IMR-90 (cell line): Measurements from ENCODE around the gene PSENEN. TPM values are rescaled to one million over a fixed set of nuclear protein-coding genes. Genes with fewer than 3 reads are reported as not detected.

Experiments used
- ATAC-seq: fragments of 200-7000 bp; cut with Tn5 transposase; 2 replicates; pipeline ENCODE4 v1.9.1; 2020; ENCODE audit warnings: low read depth, mild to moderate bottlenecking, moderate library complexity
- BruUV-seq: library from RNA; stranded (reverse); fragments of 400-500 nt; replicated peaks from 2 replicates; lab custom pipeline; 2021; lab: Mats Ljungman, UMichigan
- CTCF ChIA-PET: fragments of 300-600 bp; formaldehyde crosslinking; extraction: SDS; loops from one replicate; lab custom pipeline; 2021; ENCODE audit warnings: antibody characterized with exemption; lab: Yijun Ruan, JAX
- POLR2A ChIA-PET: fragments of 300-600 bp; sonication (Branson Sonifier 250); formaldehyde crosslinking; loops from one replicate; lab custom pipeline; 2022; ENCODE audit warnings: antibody characterized with exemption; ENCODE audit not compliant: unreplicated experiment; lab: Charles Lee
- DNase-seq: peaks from one replicate; pipeline ENCODE4 v3.0.0; 2013
- H2AFZ ChIP-seq: replicated peaks from 2 replicates; pipeline ENCODE3; 2013; ENCODE audit warnings: low read length, mild to moderate bottlenecking; ENCODE audit not compliant: poor library complexity
- H2AK5ac ChIP-seq: 2 replicates; pipeline ENCODE4 v1.6.1; 2013; ENCODE audit warnings: low read depth, low read length, inconsistent platforms
- H2AK9ac ChIP-seq: replicated peaks from 2 replicates; pipeline ENCODE3; 2013; ENCODE audit warnings: mild to moderate bottlenecking, low read depth, low read length, moderate library complexity; ENCODE audit not compliant: poor library complexity
- H2BK120ac ChIP-seq: 2 replicates; pipeline ENCODE4 v1.6.1; 2013; ENCODE audit warnings: low read depth, low read length, inconsistent platforms
- H2BK15ac ChIP-seq: 3 replicates; pipeline ENCODE4 v1.6.1; 2013; ENCODE audit warnings: low read depth, low read length, inconsistent platforms
- H2BK20ac ChIP-seq: 2 replicates; pipeline ENCODE4 v1.6.1; 2013; ENCODE audit warnings: low read depth, mild to moderate bottlenecking, inconsistent platforms, low read length, moderate library complexity
- H2BK5ac ChIP-seq: 2 replicates; pipeline ENCODE4 v1.6.1; 2013; ENCODE audit warnings: mild to moderate bottlenecking, low read depth, low read length, inconsistent platforms; ENCODE audit not compliant: poor library complexity, severe bottlenecking
- H3K14ac ChIP-seq: replicated peaks from 2 replicates; pipeline ENCODE4 v1.6.1; 2013; ENCODE audit warnings: low read depth, low read length, inconsistent platforms
- H3K18ac ChIP-seq: 2 replicates; pipeline ENCODE4 v1.6.1; 2013; ENCODE audit warnings: low read depth, low read length, control low read depth
- H3K23ac ChIP-seq: 2 replicates; pipeline ENCODE4 v1.6.1; 2013; ENCODE audit warnings: low read depth, low read length, inconsistent platforms
- H3K27ac ChIP-seq: 2 replicates; pipeline ENCODE4 v1.5.1; 2013; ENCODE audit warnings: mild to moderate bottlenecking, control low read depth, low read length; ENCODE audit not compliant: insufficient read depth
- H3K27me3 ChIP-seq: 2 replicates; pipeline ENCODE4 v1.6.1; 2013; ENCODE audit warnings: low read length; ENCODE audit not compliant: control insufficient read depth, insufficient read depth
- H3K36me3 ChIP-seq: 2 replicates; pipeline ENCODE4 v1.6.1; 2013; ENCODE audit warnings: low read length, mixed read lengths; ENCODE audit not compliant: control insufficient read depth, insufficient read depth
- H3K4ac ChIP-seq: 2 replicates; pipeline ENCODE4 v1.6.1; 2013; ENCODE audit warnings: low read depth, low read length, inconsistent platforms
- H3K4me1 ChIP-seq: 2 replicates; pipeline ENCODE4 v1.6.1; 2013; ENCODE audit warnings: low read length, mixed read lengths; ENCODE audit not compliant: control insufficient read depth, insufficient read depth
- H3K4me2 ChIP-seq: 2 replicates; pipeline ENCODE4 v1.6.1; 2013; ENCODE audit warnings: low read depth, mild to moderate bottlenecking, control low read depth, low read length, moderate library complexity
- H3K4me3 ChIP-seq: 2 replicates; pipeline ENCODE4 v1.5.1; 2013; ENCODE audit warnings: low read depth, mild to moderate bottlenecking, control low read depth, low read length, moderate library complexity; ENCODE audit not compliant: insufficient read depth
- H3K56ac ChIP-seq: 2 replicates; pipeline ENCODE4 v1.6.1; 2013; ENCODE audit warnings: low read length, inconsistent platforms; ENCODE audit not compliant: insufficient read depth; ENCODE audit errors: extremely low read depth
- H3K79me1 ChIP-seq, 2 experiments: 2 replicates each; pipeline ENCODE4 v1.6.1; 2013; ENCODE audit warnings: low read length in 2 of 2, inconsistent platforms in 1 of 2, low read depth in 1 of 2
- H3K9ac ChIP-seq: 2 replicates; pipeline ENCODE4 v1.6.1; 2013; ENCODE audit warnings: low read depth, low read length, control low read depth
- H3K9me1 ChIP-seq: 2 replicates; pipeline ENCODE4 v1.6.1; 2013; ENCODE audit warnings: low read length, inconsistent platforms; ENCODE audit not compliant: insufficient read depth
- H3K9me3 ChIP-seq: 2 replicates; pipeline ENCODE4 v1.6.1; 2013; ENCODE audit warnings: low read length; ENCODE audit not compliant: control insufficient read depth, insufficient read depth
- H4K20me1 ChIP-seq: 2 replicates; pipeline ENCODE4 v1.6.1; 2013; ENCODE audit warnings: low read length, inconsistent platforms; ENCODE audit not compliant: insufficient read depth
- H4K5ac ChIP-seq: 2 replicates; pipeline ENCODE4 v1.6.1; 2013; ENCODE audit warnings: mild to moderate bottlenecking, low read depth, low read length, control low read depth
- H4K8ac ChIP-seq, 2 experiments: 2 replicates each; pipeline ENCODE4 v1.6.1; 2013; ENCODE audit warnings: low read depth in 2 of 2, low read length in 2 of 2, control low read depth in 1 of 2, inconsistent platforms in 1 of 2
- H4K91ac ChIP-seq: 2 replicates; pipeline ENCODE4 v1.6.1; 2013; ENCODE audit warnings: low read depth, low read length, inconsistent platforms; ENCODE audit not compliant: insufficient read depth
- NFE2L2 ChIP-seq: fragments of 150-350 bp; IDR thresholded peaks from 2 replicates; pipeline ENCODE4 v1.6.1; 2016; ENCODE audit warnings: low read depth, mild to moderate bottlenecking, low read length
- POLR2A ChIP-seq: IDR thresholded peaks from 2 replicates; pipeline ENCODE4 v1.6.1; 2012; ENCODE audit warnings: mild to moderate bottlenecking, low read depth, low read length
- RAD21 ChIP-seq: IDR thresholded peaks from 2 replicates; pipeline ENCODE4 v1.6.1; 2012; ENCODE audit warnings: low read length, improper control_type of control experiment
- RFX5 ChIP-seq: IDR thresholded peaks from 2 replicates; pipeline ENCODE4 v1.8.0; 2012; ENCODE audit warnings: low read depth, mild to moderate bottlenecking, low read length, moderate library complexity
- USF2 ChIP-seq: fragments of 150-350 bp; IDR thresholded peaks from 2 replicates; pipeline ENCODE4 v1.6.1; 2017; ENCODE audit warnings: mild to moderate bottlenecking, antibody characterized with exemption, low read length, low read depth
- WGBS, 2 experiments: methylation state at CpG; one replicate each; pipeline versions ENCODE4 v1.1.5 to v1.1.7; 2013; ENCODE audit warnings: missing lambda C conversion rate in 2 of 2; ENCODE audit not compliant: insufficient read length in 1 of 2; ENCODE audit errors: extremely low coverage in 2 of 2; 5-methylcytosine and 5-hydroxymethylcytosine counted together
- dilution Hi-C: fragments of 300-500 bp; cut with HindIII; formaldehyde crosslinking; loops from one replicate; pipeline ENCODE4 v1.14.3; 2018; ENCODE audit warnings: low sequenced_read_pairs; ENCODE audit not compliant: unreplicated experiment
- in situ Hi-C: fragments of 300-500 bp; cut with MboI; formaldehyde crosslinking; loops from 3 replicates; pipeline ENCODE4 v1.14.3; 2019; ENCODE audit warnings: low sequenced_read_pairs, inconsistent platforms, mixed read lengths
- intact Hi-C: fragments of 100-400 bp; cut with micrococcal nuclease; formaldehyde crosslinking; loops from 2 replicates; pipeline ENCODE4 v1.10.0; 2022
- polyA plus RNA-seq, 3 experiments: library from polyadenylated mRNA; depleted of rRNA; stranded (reverse); fragments of >200 nt; gene quantifications; 2 replicates each; pipeline ENCODE4 v1.2.3, GENCODE V29; 2012; ENCODE audit warnings: low replicate concordance in 1 of 3
- total RNA-seq: library from RNA; depleted of rRNA; stranded (reverse); fragments of >200 nt; gene quantifications from 2 replicates; pipeline ENCODE4 v1.2.3, GENCODE V29; 2012

The PSENEN gene
- total and polyA plus RNA-seq, 2 of the 4 experiments (the other 2 are of a cell fraction), result 9.0 to 47.0 TPM

GRCh38 chr19:35789978-35790944 lies 44.8 kb downstream of the PSENEN start:
- Histone ChIP-seq H4K8ac (no peak overlapping the region), H2AK5ac (no peak overlapping the region), H2BK15ac (no peak overlapping the region), H3K56ac (no peak overlapping the region), H3K4me2 (no peak overlapping the region), H2BK5ac (no peak overlapping the region), H3K79me1 (no peaks in the 10 kb centered on the region), H3K4me3 (no peak overlapping the region), H3K9me1 (no peaks in the 10 kb centered on the region), H3K23ac (no peak overlapping the region), H3K9me3 (no peaks in the 10 kb centered on the region), H3K4ac (no peak overlapping the region), H4K91ac (no peak overlapping the region), H4K20me1 (no peaks in the 10 kb centered on the region), H3K14ac (no peak overlapping the region), H3K18ac (no peak overlapping the region), H3K4me1 (no peaks in the 10 kb centered on the region), H3K27ac (no peak overlapping the region), H3K9ac (no peak overlapping the region), H2BK120ac (no peak overlapping the region), H2BK20ac (no peak overlapping the region), H4K5ac (no peak overlapping the region), H2AK9ac (no peak overlapping the region), H2AFZ (no peak overlapping the region), H3K27me3 (no peaks in the 10 kb centered on the region; the same call in 1 of the 2 replicates), H3K36me3 (no peaks in the 10 kb centered on the region; the same call in 1 of the 2 replicates)
- ATAC-seq (no peak), DNase-seq (no peak)
- in situ Hi-C loops, result no loop called here
- intact Hi-C loops, result no loop called here
- ChIA-PET POLR2A (no interaction called here), CTCF (no interaction called here)
- dilution Hi-C loops, result no loop called here
- TF ChIP-seq RFX5 (no peak), RAD21 (no peak), NFE2L2 (no peak), USF2 (no peak), POLR2A (no peak)
- WGBS, 2 experiments, result no CpG with 5 or more reads among the region's 19 CpGs
- no TSS peak for BruUV-seq
